Islet of Langerhans (tissue), 1 donor: ENCODE data around the gene AGAP1.

ENCODE experiments used
- FAIRE-seq: peaks from one replicate; lab custom pipeline; 2011; peaks lifted over from hg19 to GRCh38; lab: Jason Lieb, UNC

Gene AGAP1

DNA sequence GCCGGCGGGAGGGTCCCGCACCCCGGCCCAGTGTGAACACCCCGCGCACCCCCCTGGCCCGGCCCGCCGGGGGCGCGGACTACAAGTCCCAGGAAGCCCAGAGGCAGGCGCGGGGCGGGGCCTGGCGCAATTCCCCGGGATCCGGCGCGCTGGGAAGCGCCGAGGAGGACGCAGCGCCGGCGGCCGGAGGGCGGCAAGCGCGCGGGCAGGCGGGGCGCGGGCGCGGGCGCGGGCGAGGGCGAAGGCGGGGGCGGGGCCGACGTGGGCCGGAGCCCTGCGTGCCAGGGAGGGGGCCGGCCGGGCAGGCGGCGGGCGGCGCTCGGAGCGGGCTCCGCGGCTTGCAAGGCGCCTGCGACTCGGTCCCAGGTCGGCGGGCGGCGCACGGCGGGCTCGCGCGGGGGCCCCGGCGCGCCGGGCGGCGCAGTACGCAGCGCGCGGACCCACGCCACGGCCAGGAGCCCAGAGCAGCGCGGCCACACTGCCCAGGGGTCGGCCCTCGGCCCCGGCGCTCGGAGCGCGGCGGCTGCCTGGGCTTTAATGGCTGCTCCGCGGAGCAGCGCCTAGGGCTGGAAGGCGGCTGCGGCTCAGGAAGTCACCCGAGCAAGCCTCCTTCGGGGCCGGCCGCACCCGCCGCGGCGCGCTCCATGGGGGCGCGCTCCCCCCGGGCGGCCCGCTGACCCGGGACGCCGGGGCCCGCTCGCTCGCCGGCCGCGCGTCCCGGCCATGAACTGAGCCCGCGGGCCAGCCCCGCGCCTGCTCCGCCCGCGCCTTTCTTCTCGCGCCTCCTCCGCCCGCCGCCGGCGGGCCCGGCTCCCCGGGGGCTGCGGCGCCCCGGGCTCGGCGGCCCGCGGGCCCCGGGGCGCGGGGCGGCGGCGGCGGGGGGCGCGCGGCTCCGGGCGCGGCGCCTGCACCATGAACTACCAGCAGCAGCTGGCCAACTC, at the start of gene AGAP1:
Gene AGAP1, plus strand, starts transcription at position 269 of the 941 bp plus-strand sequence.
- FAIRE-seq, result no peak

DNA sequence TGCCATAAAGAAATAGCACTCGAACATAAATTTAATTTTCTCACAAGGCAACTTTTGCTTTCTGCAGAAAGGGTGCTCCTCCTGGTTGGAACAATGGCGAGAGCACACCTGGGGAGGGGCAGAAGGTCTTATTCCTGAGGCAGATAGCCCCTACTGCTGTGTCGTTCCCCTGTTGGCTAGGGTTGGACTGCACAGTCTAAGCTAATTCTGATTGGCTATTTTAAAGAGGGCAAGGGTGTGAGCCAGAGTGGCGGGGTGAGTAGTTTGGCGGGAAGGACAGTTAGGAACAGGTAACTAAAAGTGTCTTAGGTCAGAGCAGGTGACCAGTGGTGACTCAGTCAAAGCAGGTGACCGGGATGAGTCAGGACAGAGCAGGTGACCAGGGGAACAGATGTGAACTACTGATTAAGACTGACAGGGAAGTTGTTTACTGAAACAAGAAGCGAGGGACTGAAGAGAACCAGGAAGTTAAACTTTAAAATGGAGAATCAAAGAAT, 49.7 kb upstream of the AGAP1 start:
- FAIRE-seq, result no peak

DNA sequence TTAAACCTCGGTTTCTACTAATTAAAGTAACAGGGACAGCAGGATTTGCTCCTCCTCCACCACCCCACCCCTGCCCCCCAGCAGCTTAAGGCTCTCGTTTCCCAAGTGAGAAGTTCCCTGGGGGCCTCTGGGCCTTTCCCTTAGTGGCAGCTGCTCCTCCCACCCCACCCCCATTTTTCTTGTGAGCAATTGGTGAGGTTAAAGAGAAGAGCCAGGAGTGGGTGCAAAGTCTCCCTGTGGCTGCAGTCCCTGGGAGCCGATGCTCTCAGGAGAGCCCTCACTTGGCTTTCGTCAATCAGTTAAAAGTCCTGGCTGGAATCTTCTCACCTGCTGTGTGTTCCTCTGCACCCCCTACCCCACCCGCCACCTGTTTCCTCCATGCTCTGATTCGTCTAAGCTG, 48.7 kb upstream of the AGAP1 start:
- no peak for FAIRE-seq

DNA sequence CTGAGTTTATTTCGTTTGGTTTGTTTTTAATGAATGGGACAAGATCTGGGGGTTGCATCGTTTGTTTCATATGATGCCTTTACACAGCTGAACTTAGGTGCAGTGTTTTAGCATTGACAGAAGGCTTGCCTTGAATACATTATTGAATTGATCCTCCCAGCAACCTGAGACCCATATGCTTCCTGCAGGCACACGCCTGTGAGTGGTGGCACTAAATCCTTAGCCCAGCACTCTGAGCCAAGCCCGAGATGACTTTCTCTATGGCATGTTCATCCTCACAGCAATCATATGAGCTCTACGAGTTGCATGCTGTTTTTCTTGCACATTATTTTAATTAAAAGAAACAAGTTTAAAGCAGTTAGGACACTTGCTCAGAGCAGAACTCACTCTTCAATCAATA, 47.8 kb upstream of the AGAP1 start:
- FAIRE-seq, result no peak

DNA sequence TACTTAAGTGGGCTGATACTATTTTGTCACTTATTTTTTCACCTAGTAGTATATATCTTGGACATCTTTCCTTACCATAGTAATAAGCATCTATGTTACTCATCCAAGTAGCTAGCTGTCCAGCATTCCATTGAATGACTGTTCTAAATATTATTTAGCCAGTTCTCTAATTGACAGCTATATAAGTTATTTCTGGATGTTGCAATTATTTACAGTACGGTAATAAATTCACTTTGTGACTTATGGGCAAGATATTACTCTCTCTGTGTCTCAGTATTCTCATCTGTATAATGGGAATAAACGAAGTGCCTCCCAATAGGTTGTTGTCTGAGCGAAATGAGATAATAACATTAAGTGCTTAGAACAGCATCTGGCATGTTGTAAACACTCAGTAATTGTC, 46.6 kb upstream of the AGAP1 start:
- no peak for FAIRE-seq

DNA sequence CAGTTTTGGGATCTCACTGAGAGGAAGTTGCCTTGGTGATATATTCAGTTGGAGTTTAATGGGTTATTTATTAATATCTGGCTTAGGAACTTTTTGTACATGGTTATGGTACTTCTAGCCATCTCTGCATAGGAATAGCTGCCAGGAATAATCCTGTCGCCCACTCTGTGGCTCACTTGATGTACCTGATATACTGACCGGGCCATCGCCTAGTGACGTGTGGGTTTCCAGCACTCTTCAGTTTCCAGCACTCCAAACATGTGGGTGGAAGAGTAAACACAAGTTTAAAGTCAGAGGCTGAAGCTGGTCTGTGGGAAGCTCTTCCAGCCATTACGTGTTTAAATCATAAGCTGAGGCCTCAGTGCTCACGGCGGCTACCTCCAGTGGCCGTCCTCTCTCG, 44.3 kb upstream of the AGAP1 start:
- FAIRE-seq, result no peak

DNA sequence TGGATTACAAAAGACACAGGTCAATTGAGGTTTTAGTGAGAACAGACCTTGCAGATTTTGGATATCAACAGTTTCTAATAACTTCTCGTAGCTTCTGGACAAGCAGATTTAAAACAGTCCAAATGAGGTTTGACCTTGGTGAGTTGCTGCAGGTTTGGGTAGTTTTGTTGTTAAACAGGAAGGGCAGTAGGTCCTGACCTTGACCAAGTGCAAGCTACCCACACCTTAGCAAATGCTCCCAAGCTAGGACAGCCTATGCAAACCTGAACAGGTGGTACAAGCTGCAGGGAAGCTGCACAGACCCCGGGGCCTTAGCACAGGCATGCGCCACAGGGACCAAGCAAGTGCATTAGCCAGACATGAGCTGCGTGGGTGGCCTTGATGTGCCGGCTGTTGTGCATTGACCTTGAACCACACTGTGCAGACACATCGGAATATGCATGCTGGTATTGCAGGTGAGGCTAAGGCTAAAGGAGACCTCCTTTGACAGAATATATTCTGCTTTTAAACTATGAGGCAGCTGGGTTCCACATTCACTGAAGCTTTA, 40.2 kb upstream of the AGAP1 start:
- no peak for FAIRE-seq

DNA sequence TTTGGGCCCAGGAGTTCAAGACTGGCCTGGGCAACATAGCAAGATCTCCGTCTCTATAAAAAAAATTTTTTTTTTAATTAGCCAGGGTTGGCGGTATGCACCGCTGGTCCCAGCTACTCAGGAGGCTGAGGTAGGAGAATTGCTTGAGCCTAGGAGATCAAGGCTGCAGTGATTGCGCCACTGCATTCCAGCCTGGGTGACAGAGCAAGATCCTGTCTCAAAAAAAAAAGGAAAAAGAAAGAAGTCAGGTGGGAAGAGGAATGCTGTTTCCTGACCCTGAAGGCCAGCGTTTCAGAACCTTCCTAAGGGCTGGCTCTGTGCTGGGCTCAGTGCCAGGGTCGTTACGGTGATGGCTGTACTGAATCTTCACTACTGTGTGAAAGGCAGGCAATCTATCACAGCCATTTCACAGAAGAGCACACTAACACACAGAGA, 35.0 kb upstream of the AGAP1 start:
- no peak for FAIRE-seq

DNA sequence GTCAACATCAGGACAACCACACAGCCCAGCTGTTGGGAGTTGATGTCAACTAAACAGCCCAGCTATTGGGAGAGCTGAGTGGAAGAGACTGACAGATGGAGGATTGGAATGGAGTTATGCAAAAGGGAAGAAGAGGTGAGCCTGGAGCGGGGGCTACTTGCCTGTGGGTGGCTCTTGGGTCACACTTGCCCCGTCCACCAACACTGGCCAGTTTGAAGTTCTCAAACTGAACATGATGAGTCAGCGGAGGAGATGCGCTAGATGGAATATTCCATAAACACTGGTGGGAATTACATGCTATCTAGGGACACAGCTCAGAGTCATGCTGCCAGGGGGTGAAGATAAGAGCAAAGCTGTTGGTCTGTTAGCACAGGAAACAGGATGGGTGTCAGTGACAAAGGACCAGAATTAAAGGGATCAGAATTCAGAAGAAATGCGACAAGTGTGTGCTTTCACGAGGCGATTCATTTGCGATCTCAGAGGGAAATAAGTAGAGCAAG, 33.2 kb upstream of the AGAP1 start:
- no peak for FAIRE-seq

DNA sequence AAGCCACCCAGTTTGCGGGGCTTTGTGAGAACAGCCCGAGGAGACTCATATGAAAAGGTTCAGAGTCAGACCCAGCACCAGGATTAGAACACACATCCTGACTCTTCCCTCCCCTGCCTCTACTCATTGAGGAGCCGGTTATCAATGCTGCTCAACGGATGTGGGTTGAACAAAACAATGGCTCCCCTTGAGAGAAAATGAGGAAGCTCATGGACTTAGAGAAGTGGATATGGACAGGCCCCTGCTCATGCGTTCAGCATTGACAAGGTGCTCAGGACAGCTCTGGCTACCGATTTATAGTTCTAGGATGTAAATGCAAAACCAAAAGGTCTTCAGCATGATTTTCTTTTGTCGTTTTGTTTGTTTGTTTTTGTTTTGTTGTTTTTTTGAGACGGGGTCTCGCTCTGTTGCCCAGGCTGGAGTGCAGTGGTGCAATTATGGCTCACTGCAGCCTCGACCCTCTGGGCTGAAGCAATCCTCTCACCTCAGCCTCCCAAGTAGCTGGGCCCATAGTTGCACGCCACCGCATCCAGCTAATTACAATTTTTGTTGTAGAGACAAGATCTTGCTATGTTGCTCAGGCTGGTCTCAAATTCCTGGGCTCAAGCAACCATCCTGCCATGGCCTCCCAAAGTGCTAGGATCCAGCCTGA, 32.0 kb upstream of the AGAP1 start:
- no peak for FAIRE-seq

DNA sequence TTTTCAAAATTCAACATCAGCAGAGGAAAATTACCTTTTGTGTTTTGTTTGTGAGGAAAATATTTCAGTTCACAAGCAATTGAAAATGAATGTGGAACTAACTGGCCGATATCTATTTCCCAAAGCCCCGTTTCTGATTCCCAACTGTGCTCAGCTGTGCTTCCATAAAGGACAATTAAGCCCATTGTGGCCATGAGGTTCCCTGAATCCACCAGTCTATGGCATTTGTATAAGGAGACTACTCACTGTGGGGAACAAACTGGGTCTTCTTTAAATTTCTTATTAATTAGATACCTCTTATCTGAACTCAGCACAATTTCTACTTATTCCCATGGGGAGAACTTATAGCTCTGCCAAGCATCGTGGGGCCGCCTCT, 31.4 kb upstream of the AGAP1 start:
- no peak for FAIRE-seq

DNA sequence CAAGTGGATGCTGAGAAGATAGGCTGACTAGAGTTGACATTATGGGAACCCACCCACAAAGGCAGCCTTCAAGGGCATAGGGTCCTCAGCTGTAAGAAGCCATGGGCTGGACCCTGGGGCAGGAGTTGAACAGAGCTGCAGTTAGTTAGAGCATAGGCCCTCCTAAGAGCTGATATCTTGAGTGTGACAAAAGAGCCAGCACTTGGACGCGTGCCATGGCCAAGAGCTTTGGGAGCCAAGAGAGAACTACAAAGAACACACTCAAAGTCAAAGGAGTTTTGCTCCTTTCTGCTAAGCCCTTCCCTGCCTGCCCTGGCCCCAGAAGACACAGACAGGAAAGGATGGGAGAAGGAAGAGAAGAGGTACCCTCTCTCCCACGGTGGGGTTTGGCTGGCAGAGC, 29.9 kb upstream of the AGAP1 start:
- no peak for FAIRE-seq

DNA sequence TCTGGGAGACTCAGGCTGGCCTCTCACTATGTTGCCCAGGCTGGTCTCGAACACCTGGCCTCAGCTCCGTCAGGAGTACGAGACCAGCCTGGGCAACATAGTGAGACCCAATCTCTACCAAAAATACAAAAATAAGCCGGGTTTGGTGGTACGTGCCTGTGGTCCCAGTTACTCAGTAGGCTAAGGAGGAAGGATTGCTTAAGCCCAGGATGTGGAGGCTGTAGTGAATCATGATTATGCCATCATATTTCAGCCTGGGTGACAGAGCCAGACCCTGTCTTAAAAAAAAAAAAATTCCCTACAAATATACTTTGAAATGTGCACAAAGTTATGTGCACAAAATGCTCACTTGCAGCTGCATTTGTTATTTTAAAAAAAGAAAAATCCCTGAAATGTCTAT, 26.3 kb upstream of the AGAP1 start:
- FAIRE-seq, result no peak

DNA sequence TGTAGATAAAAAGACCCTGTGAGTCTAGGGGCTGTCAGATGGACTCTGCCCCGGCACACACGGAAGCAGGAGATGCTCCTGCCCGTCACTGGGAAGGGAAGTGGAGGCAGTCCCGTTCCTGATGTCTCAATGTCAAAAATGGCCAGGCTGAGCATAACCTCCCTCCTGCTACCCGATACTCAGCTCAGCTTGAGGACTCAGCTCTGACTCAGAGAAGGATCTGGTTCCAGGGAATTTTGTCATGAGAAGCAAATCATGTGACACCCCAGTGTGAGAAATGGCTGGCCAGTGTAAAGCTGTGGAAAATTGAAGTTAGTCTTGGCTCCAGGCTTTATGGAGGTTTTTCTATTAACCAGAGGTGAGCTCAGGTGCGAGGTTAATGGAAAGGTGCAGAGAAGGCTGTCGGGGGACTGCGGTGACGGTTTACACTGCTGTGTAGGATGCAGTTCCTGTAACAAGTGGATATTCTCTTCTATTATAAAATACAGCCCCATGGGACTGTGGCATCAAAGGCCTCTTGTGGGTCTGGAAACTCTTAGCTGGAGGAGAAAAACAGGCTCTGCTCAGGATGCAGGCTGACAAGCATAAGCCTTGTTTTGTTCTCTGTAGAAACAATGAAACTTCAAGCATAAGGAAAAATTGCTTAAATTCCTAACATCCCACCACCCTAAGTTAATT, 24.7 kb upstream of the AGAP1 start:
- FAIRE-seq, result no peak

DNA sequence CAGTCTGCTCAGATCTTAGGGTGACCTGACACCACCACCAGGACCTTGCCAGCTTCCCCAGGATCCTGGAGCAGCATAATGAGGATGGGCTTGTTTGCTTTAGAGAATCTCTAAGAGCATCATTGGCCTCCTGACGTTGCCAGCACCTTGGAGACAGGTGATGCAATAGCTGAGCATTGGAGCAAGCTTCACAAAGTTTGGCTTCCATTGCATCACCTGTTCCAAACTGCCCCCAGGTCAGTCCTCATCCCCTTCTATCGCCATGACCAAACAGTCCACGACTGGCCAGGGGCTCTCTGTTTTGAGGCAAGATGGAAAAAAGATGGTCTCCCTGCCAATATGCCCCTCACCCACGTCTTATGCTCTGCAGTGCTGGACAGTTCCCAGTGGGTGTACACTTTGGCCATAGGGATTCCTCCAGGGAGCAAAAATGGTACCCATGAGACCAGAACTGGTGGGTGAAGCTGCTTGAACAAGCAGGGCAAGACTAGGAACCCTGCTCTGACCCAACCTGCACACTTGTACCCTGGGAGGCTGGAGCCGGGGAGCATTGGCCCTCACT, 22.6 kb upstream of the AGAP1 start:
- no peak for FAIRE-seq

DNA sequence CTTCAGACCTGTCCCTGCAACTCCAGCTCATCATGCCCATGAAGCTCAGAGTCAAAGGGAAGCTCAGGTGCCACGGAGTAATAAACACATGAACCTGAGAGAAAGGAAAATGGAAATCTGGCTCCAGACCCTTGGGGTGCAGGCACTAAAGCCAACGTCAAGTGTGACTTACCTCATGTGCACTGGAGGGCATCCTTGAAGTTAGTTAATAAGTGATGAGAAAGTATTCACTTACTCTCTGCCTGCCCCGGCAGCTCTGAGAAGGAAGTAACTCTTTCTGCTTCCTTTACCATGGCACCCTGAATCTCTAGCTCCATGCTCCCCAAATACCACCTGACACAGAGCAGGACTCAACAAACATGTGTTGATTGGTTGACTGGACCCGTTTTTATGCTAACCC, 21.4 kb upstream of the AGAP1 start:
- no peak for FAIRE-seq

DNA sequence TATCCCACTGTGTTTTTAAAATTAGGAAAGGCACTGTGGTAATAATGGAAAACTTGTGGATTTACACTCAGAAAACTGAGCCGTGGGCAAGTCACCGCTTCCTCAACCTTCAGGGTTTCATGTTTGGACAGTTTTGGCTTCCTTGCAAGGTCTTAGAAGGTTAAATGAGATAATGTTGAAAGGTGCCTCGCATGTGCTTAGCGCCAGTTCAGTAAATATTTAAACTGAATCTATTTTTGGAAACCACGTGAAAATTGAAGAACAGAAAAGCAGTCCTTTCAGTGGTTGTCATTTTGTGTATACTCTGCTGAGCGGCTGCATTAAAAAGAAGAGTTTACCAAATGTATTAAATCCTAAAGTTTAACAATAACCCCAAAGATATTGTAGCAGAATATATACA, 15.2 kb upstream of the AGAP1 start:
- peak; percentile 61 for FAIRE-seq

DNA sequence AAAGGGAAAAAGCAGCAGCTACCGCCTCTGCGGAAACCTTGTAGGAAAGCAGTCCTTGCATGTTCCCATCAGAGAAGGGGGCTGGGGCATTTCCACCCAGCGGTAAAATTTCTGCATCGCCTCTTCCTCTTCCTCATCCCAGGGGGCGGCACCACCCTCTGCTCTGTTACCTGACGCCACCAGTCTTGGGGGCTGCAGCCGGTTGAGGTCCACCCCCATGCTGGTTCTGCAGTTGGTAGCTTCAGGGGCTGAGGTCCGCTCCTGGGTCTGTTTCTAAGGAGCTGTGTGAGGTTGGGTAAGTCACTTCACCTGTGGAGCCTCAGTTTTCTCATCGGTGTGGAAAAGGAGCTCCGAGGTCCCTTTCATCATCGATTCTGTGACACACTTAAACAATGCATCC, 14.2 kb upstream of the AGAP1 start:
- no peak for FAIRE-seq

DNA sequence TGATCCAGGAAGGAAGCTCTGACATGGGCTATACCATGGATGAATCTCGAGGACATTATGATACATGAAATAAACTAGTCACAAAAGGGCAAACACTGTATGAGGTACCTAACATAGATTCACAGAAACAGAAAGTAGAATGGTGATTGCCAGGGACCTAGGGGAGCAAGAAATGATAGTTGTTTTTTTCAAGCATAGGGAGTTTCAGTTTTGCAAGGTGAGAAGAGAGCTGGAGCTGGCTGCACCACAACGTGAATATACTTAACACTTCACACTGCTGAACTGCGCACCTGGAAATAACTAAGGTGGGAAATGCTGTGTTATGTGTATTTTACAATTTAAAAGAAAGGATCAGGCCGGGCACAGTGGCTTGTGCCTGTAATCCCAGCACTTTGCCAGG, 13.2 kb upstream of the AGAP1 start:
- FAIRE-seq, result no peak

DNA sequence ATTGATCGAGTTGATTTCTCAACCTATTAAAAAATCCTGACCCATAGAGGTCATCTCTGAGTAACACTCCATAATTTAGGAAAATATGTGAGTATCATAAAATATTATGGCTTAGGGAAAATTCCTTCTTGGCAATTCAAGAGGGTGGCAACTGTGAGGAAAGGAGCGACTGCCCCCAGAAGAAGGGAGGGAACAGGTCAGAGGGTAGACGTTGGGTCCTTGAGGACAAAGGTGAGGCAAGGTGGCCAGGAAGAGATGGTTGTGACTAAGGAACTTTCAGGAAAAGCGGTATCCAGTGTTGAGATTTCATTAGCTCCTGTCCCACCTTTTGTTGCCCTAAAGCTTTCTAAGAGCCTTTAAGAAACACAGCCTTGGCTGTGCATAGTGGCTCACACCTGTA, 10.5 kb upstream of the AGAP1 start:
- FAIRE-seq, result no peak

DNA sequence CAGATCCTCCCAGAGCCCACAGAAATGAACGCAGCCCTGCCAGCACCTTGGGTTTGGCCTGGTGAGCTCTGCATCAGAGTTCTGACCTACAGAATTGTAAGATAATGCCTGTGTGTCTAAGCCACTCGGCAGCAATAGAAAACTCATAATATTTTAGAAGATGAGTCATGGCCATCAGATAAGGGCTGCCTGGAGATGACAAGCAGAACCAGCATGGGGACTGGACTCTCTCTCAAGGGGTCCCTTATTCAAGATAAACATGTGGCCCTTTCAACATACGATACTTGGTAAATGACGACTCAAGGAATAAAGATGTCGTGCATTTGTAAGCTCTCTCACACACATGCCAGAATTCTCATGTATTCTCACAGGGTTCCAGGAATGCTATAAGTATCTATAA, 8.5 kb upstream of the AGAP1 start:
- FAIRE-seq, result no peak

DNA sequence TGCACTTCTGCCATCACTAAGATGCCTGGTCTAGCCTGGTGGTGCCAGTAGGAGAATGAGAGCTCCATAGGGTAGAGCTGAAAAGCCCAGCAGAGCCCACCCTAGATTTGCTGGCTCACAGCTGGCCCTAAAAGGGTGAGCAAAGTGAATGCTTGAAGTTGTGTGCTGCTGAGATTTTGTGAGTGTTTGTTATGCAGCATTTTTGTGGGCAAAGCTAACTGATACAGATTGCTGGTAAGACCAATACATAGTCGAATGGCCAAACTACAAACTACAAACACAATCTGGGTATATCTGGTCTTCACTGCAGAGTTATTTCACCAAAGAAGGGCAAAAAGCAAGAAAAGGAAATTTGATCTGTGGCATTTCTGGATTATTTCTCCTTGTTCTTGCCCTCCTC, 7.1 kb upstream of the AGAP1 start:
- no peak for FAIRE-seq
